Osteocyte (in vitro differentiated cells): Measurements from ENCODE around the gene IGSF9. TPM values are rescaled to one million over a fixed set of nuclear protein-coding genes. Genes with fewer than 3 reads are reported as not detected.
A peak's percentile ranks its signal among the peaks of the same experiment; 100 is the strongest.

ENCODE experiments used
- DNase-seq: peaks from one replicate; pipeline ENCODE4 v3.0.0; 2021; ENCODE audit warnings: mixed read lengths; ENCODE audit not compliant: unreplicated experiment; ENCODE audit errors: extremely low spot score
- H3K27ac Mint-ChIP-seq: one replicate; pipeline ENCODE4 v1.8.0; 2021; ENCODE audit warnings: mild to moderate bottlenecking, mixed read lengths; ENCODE audit not compliant: unreplicated experiment
- H3K27me3 Mint-ChIP-seq: one replicate; pipeline ENCODE4 v1.8.0; 2021; ENCODE audit warnings: mixed read lengths; ENCODE audit not compliant: unreplicated experiment
- H3K36me3 Mint-ChIP-seq: one replicate; pipeline ENCODE4 v1.8.0; 2021; ENCODE audit warnings: mixed read lengths; ENCODE audit not compliant: unreplicated experiment
- H3K4me1 Mint-ChIP-seq: one replicate; pipeline ENCODE4 v1.8.0; 2021; ENCODE audit warnings: mixed read lengths; ENCODE audit not compliant: unreplicated experiment
- H3K4me3 Mint-ChIP-seq: one replicate; pipeline ENCODE4 v1.8.0; 2021; ENCODE audit warnings: mild to moderate bottlenecking, moderate library complexity, mixed read lengths; ENCODE audit not compliant: unreplicated experiment
- H3K9me3 Mint-ChIP-seq: one replicate; pipeline ENCODE4 v1.8.0; 2021; ENCODE audit warnings: mixed read lengths; ENCODE audit not compliant: unreplicated experiment
- total RNA-seq: library from RNA; stranded (reverse); gene quantifications from 2 replicates; pipeline ENCODE4 v1.2.1, GENCODE V29; 2021
- TF ChIP-seq, protein P1 (sequence below): fragments of 200-600 bp; sonication (generic); IDR thresholded peaks from 2 replicates; pipeline ENCODE4 v1.5.0; 2021; ENCODE audit warnings: antibody characterized with exemption, mild to moderate bottlenecking, moderate library complexity

IGSF9 gene
- total RNA-seq, 1 donor from 2014 or later = not detected

DNA sequence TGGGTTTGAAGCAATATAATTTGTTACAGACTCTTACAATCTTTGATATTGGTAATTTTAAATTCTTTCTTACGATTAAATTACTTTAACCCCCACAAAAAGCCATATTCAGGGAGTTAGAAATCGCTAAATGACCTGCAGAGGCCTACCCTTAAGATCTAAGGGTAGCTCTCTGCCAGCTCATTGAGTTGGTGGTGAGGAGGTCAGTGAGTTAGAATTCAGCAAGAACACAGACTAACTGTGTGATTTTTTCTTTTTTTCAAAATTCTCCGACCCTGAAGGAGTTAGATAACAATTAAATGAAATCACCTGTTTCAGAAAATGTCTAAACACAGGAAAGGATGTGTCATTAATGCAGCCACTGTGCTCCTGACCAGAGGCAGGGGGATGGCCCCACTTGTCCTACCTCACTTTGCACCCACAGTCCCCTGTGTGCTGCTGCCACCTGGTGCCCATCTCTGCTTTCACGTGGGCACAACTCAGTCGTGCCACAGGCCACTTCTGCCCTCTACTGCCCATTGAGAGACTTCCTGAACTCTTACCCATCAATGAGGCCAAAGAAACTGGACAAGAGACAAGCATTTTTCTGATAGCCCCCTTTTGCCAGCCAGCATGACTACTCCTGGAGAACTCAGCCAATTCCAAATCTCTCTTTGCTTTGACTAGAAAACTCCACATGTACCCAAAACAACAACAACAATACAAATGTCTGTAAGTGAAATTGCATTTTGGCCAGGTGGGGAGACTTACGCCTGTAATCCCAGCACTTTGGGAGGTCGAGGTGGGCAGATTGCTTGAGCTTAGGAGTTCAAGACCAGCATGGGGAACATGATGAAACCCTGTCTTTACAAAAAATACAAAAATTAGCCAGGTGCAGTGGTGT lies 53.9 kb downstream of the IGSF9 start:
- TF ChIP-seq, protein P1, sequence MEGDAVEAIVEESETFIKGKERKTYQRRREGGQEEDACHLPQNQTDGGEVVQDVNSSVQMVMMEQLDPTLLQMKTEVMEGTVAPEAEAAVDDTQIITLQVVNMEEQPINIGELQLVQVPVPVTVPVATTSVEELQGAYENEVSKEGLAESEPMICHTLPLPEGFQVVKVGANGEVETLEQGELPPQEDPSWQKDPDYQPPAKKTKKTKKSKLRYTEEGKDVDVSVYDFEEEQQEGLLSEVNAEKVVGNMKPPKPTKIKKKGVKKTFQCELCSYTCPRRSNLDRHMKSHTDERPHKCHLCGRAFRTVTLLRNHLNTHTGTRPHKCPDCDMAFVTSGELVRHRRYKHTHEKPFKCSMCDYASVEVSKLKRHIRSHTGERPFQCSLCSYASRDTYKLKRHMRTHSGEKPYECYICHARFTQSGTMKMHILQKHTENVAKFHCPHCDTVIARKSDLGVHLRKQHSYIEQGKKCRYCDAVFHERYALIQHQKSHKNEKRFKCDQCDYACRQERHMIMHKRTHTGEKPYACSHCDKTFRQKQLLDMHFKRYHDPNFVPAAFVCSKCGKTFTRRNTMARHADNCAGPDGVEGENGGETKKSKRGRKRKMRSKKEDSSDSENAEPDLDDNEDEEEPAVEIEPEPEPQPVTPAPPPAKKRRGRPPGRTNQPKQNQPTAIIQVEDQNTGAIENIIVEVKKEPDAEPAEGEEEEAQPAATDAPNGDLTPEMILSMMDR = peak; percentile 100
- H3K27me3 Mint-ChIP-seq = no peaks in the 10 kb centered on the region
- H3K4me3 Mint-ChIP-seq = no peak overlapping the region
- H3K27ac Mint-ChIP-seq = peak overlapping the region; percentile 14
- peaks cover 20% of the 10 kb centered on the region for H3K4me1 Mint-ChIP-seq
- no peaks in the 10 kb centered on the region for H3K36me3 Mint-ChIP-seq
- peak; percentile 92 for DNase-seq
- no peaks in the 10 kb centered on the region for H3K9me3 Mint-ChIP-seq

DNA sequence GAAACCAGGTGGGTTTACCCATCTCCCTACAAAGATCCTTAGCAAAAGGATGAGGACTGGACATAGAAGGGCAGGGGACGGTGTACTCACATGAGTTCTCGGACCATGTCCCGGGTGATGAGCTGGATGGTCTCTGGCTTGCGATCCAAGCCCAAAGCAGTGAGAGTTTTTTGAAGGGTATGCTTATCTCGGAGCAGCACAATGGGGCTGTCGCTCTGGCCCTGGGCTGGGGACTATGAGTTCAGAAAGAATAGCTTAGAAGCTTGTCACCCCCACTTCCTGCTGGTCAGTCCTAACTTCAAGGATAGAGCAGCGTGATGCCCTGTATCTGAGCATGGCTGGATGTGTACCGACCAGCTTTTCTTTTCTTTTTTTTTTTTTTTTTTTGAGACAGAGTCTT lies 55.0 kb downstream of the IGSF9 start:
- Mint-ChIP-seq H3K9me3 (no peaks in the 10 kb centered on the region), H3K36me3 (no peaks in the 10 kb centered on the region), H3K4me1 (peaks cover 14% of the 10 kb centered on the region), H3K4me3 (no peak overlapping the region), H3K27ac (peak overlapping the region; percentile 82), H3K27me3 (no peaks in the 10 kb centered on the region)
- TF ChIP-seq, protein P1 = no peak
- DNase-seq = no peak

DNA sequence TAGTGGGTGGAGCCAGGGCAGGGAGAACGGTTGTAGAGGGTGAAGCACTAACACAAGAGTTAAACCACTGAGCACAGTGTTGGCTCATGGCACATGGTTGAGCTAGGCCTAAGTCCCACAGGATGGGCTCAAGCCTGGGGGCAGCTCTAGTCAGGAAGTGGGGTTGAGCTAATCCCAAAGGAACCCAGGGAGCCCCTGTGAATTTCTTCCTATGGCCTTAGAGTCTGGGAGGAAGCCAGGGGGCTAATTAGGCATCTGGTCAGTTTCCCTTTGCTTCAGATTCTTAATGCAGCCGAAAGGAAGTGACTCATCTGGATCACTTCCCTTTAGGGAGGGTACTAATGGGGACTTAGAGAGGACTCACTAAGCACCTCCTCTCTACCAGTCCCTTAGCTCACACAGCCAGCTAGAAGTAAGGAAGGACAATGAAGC lies 55.6 kb downstream of the IGSF9 start:
- TF ChIP-seq, protein P1 = no peak
- no peaks in the 10 kb centered on the region for H3K36me3 Mint-ChIP-seq
- H3K4me1 Mint-ChIP-seq = peaks cover 14% of the 10 kb centered on the region
- H3K4me3 Mint-ChIP-seq = no peak overlapping the region
- no peaks in the 10 kb centered on the region for H3K27me3 Mint-ChIP-seq
- H3K9me3 Mint-ChIP-seq = no peaks in the 10 kb centered on the region
- no peak for DNase-seq
- peak overlapping the region; percentile 82 for H3K27ac Mint-ChIP-seq

- TF ChIP-seq, protein P1 = no peak
- H3K4me3 Mint-ChIP-seq = no peak overlapping the region
These were observed 56.2 kb downstream of the IGSF9 start for GRCh38 chr1:159889202-159889601.

DNA sequence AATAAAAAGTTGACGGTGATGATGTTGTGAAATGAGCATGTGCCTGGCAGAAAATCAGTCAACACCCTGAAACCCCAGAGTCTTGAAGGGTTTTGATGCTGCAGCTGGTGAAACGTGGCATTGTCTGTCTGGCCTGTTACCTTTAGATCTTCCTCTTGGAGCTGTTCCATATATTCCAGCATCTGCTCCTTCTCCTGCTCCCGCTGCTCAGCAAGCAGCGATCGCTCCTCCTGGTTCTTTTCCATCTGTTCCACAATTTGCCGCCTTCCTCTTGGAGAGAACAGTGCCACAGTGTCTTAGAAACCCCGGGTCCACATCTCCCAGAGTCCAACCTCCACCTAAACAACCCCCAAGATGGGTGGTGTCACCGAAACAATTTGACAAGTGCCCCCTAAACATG lies 61.1 kb downstream of the IGSF9 start:
- Mint-ChIP-seq H3K36me3 (no peaks in the 10 kb centered on the region), H3K27ac (no peak overlapping the region), H3K9me3 (no peaks in the 10 kb centered on the region), H3K27me3 (no peaks in the 10 kb centered on the region), H3K4me3 (no peak overlapping the region), H3K4me1 (no peaks in the 10 kb centered on the region)
- DNase-seq = no peak
- TF ChIP-seq, protein P1 = no peak

More at GRCh38 chr1:159889202-159889601, 56.2 kb downstream of the IGSF9 start:
- DNase-seq = no peak
- Mint-ChIP-seq H3K36me3 (no peaks in the 10 kb centered on the region), H3K27me3 (no peaks in the 10 kb centered on the region), H3K27ac (no peak overlapping the region), H3K9me3 (no peaks in the 10 kb centered on the region), H3K4me1 (peaks cover 14% of the 10 kb centered on the region)
